ENCODE measurements around the gene ANKRD40. TPM values are rescaled to one million over a fixed set of nuclear protein-coding genes. Genes with fewer than 3 reads are reported as not detected.
A peak's percentile ranks its signal among the peaks of the same experiment; 100 is the strongest.

ANKRD40 gene
- total and polyA plus RNA-seq, 9 of the 15 experiments (the other 6 are each of a cell fraction or from before 2014, with no cell fraction given), result 9.0 to 28.9 (median 27.7) TPM

GRCh38 chr17:50681263-50682200 lies 26.2 kb downstream of the ANKRD40 start (continued):
- no peak for TF ChIP-seq TFE3 (CRISPR knock-in tag; IDR thresholded peaks at IDR 0.05)
- peak; percentile 32 for TF ChIP-seq E2F8 (IDR thresholded peaks at IDR 0.05; ENCODE audit: low read depth, partially characterized antibody)
- no peak for TF ChIP-seq HEY1 (CRISPR knock-in tag; IDR thresholded peaks at IDR 0.05; ENCODE audit: borderline replicate concordance)
- no peak for TF ChIP-seq OTX1 (CRISPR knock-in tag; IDR thresholded peaks at IDR 0.05)
- TF ChIP-seq ZBTB26 (CRISPR knock-in tag; IDR thresholded peaks at IDR 0.05), result 0 out of 2 replicates have a peak, but pooled peaks have one; percentile 12
- TF ChIP-seq CAMTA2 (CRISPR knock-in tag; conservative IDR thresholded peaks at IDR 0.05), result no peak
- TF ChIP-seq ZC3H11A (IDR thresholded peaks at IDR 0.05; ENCODE audit: low read depth, low read length), result no peak
- no peak for TF ChIP-seq CUX1 (CRISPR knock-in tag; IDR thresholded peaks at IDR 0.05)
- no peak for TF ChIP-seq ZNF551 (CRISPR knock-in tag; IDR thresholded peaks at IDR 0.05)
- TF ChIP-seq E2F6 (IDR thresholded peaks at IDR 0.05; ENCODE audit: borderline replicate concordance in 1 of 2, extremely low read depth in 1 of 2, insufficient read depth in 1 of 2, insufficient read length in 1 of 2, low read depth in 1 of 2, low read length in 1 of 2, poor library complexity in 1 of 2, severe bottlenecking in 1 of 2), result peak in 1 of 2 experiments; percentile 46
- no peak for TF ChIP-seq ATF2 (CRISPR knock-in tag; IDR thresholded peaks at IDR 0.05)
